Activated T-cell treated with anti-CD3 and anti-CD28 coated beads for 1 hour (primary cell): Measurements from ENCODE around the gene MAB21L4.
"Not testable (repeated sequence)": the region's sequence is repeated elsewhere in the genome, so short reads cannot be mapped to it uniquely, and the experiment has no call there.

Experiments used
- DNase-seq: peaks from one replicate; pipeline ENCODE4 v3.0.0-alpha.2; 2020; ENCODE audit warnings: low read depth

Gene MAB21L4

GRCh38 chr2:240857039-240858008 is 38.6 kb downstream of the MAB21L4 start:
- DNase-seq = no peak

- no peak for DNase-seq
Measured at GRCh38 chr2:240856151-240856980, 39.6 kb downstream of the MAB21L4 start.

- DNase-seq = no peak
Measured at GRCh38 chr2:240855670-240856069, 40.3 kb downstream of the MAB21L4 start.

- no peak for DNase-seq
Measured at GRCh38 chr2:240852671-240853314, 43.2 kb downstream of the MAB21L4 start.

GRCh38 chr2:240851078-240851991 is 44.6 kb downstream of the MAB21L4 start:
- DNase-seq = peak; percentile 85

- no peak for DNase-seq
Measured at GRCh38 chr2:240850756-240851077, 45.2 kb downstream of the MAB21L4 start.

GRCh38 chr2:240850026-240850425 is 45.9 kb downstream of the MAB21L4 start:
- no peak for DNase-seq

- no peak for DNase-seq
Measured at GRCh38 chr2:240848900-240849680, 46.9 kb downstream of the MAB21L4 start.

- no peak for DNase-seq
Measured at GRCh38 chr2:240847817-240848216, 48.1 kb downstream of the MAB21L4 start.

- no peak for DNase-seq
Measured at GRCh38 chr2:240846873-240847595, 48.9 kb downstream of the MAB21L4 start.

GRCh38 chr2:240846309-240846708 is 49.6 kb downstream of the MAB21L4 start:
- not testable (repeated sequence) for DNase-seq

GRCh38 chr2:240840435-240841060 is 55.4 kb downstream of the MAB21L4 start:
- no peak for DNase-seq

- DNase-seq = no peak
Measured at GRCh38 chr2:240839152-240840143, 56.5 kb downstream of the MAB21L4 start.

- DNase-seq = no peak
Measured at GRCh38 chr2:240837621-240838020, 58.3 kb downstream of the MAB21L4 start.

GRCh38 chr2:240836781-240837467 is 59.0 kb downstream of the MAB21L4 start:
- no peak for DNase-seq
